NCI-H82 treated with DMSO at 0.1 percent for 48 hours (cell line): ENCODE measurements around the gene BBS9.
A peak's percentile ranks its signal among the peaks of the same experiment; 100 is the strongest.
"Not testable (repeated sequence)": the region's sequence is repeated elsewhere in the genome, so short reads cannot be mapped to it uniquely, and the experiment has no call there.

Experiments
- DNase-seq: peaks from one replicate; lab custom pipeline; 2025; ENCODE audit not compliant: unreplicated experiment; lab: John Stamatoyannopoulos, UW

BBS9 gene

GRCh38 chr7:33195264-33195663, 65.9 kb downstream of the BBS9 start:
- no peak for DNase-seq

- DNase-seq = peak; percentile 19
These were observed 66.9 kb downstream of the BBS9 start for GRCh38 chr7:33196221-33196620.

GRCh38 chr7:33200282-33200681, 70.9 kb downstream of the BBS9 start:
- DNase-seq = no peak

GRCh38 chr7:33201821-33202220, 72.5 kb downstream of the BBS9 start:
- DNase-seq = no peak

- DNase-seq = no peak
These were observed 81.6 kb downstream of the BBS9 start for GRCh38 chr7:33210958-33211357.

GRCh38 chr7:33212144-33212543, 82.8 kb downstream of the BBS9 start:
- DNase-seq = no peak

GRCh38 chr7:33215992-33216391, 86.6 kb downstream of the BBS9 start:
- DNase-seq = no peak

GRCh38 chr7:33217595-33217994, 88.2 kb downstream of the BBS9 start:
- DNase-seq = no peak

GRCh38 chr7:33218841-33219535, 89.6 kb downstream of the BBS9 start:
- DNase-seq = not testable (repeated sequence)

- no peak for DNase-seq
These were observed 90.9 kb downstream of the BBS9 start for GRCh38 chr7:33220231-33220630.

- DNase-seq = no peak
These were observed 92.0 kb downstream of the BBS9 start for GRCh38 chr7:33221390-33221789.

- no peak for DNase-seq
These were observed 103.3 kb downstream of the BBS9 start for GRCh38 chr7:33232632-33233145.

- DNase-seq = no peak
These were observed 104.3 kb downstream of the BBS9 start for GRCh38 chr7:33233659-33234058.

GRCh38 chr7:33237036-33237435, 107.7 kb downstream of the BBS9 start:
- DNase-seq = no peak

GRCh38 chr7:33243319-33243881, 114.0 kb downstream of the BBS9 start:
- DNase-seq = peak; percentile 16

- no peak for DNase-seq
These were observed 119.3 kb downstream of the BBS9 start for GRCh38 chr7:33248671-33249070.

GRCh38 chr7:33250421-33250871, 121.1 kb downstream of the BBS9 start:
- no peak for DNase-seq

- DNase-seq = no peak
These were observed 121.9 kb downstream of the BBS9 start for GRCh38 chr7:33251301-33251700.

- no peak for DNase-seq
These were observed 129.2 kb downstream of the BBS9 start for GRCh38 chr7:33258491-33258951.

- DNase-seq = no peak
These were observed 132.2 kb downstream of the BBS9 start for GRCh38 chr7:33261585-33261984.

GRCh38 chr7:33262476-33262875, 133.1 kb downstream of the BBS9 start:
- no peak for DNase-seq

GRCh38 chr7:33271839-33272371, 142.5 kb downstream of the BBS9 start:
- DNase-seq = not testable (repeated sequence)
